ENCODE results near the gene PPP1R13B.

The PPP1R13B gene

GRCh38 chr14:103707329-103708263 lies 139.8 kb downstream of the PPP1R13B start:
- no peak for DNase-seq

DNA sequence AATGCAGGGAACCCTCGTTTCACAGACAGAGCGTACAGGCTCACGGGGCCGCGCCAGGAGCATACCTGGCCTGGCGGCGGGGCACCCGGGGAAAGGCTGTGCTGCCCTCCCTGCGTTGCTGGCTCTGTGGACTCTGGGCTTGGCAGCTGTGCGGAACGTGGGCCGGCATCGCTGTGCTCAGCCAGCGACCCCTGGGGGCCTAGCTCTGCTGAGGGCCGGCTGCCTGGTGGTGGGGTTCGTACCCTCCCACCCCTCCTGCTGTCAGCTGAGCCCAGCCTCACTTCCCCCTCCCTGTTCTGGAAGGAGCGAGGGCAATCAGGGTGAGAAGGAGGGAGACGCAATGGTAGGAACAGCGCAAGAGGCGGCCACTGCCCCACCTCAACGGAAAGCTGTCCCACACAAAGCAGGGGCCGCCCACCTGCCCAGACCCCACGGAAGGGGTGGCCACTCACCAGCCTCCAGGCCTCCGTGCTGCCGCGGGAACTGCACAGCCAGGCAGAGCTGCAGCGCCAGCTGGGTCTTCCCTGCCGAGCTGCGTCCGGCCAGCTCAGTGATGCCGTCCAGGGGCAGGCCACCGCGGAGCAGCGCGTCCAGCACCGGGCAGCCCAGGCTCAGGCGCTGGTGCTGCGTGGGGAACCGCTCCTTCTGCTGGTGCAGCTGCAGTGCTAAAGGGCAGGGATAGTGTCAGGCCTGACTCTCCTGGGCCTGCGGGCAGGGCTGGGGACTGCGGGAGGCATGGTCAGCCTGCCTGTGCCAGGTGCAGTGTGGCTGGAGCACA lies 140.6 kb downstream of the PPP1R13B start:
- no peak for DNase-seq

- DNase-seq = no peak
Measured at GRCh38 chr14:103705504-103706284, 141.7 kb downstream of the PPP1R13B start.

GRCh38 chr14:103705118-103705503 lies 142.3 kb downstream of the PPP1R13B start:
- DNase-seq = no peak

- DNase-seq = no peak
Measured at GRCh38 chr14:103704708-103705107, 142.7 kb downstream of the PPP1R13B start.

GRCh38 chr14:103703433-103704385 lies 143.7 kb downstream of the PPP1R13B start:
- no peak for DNase-seq

DNA sequence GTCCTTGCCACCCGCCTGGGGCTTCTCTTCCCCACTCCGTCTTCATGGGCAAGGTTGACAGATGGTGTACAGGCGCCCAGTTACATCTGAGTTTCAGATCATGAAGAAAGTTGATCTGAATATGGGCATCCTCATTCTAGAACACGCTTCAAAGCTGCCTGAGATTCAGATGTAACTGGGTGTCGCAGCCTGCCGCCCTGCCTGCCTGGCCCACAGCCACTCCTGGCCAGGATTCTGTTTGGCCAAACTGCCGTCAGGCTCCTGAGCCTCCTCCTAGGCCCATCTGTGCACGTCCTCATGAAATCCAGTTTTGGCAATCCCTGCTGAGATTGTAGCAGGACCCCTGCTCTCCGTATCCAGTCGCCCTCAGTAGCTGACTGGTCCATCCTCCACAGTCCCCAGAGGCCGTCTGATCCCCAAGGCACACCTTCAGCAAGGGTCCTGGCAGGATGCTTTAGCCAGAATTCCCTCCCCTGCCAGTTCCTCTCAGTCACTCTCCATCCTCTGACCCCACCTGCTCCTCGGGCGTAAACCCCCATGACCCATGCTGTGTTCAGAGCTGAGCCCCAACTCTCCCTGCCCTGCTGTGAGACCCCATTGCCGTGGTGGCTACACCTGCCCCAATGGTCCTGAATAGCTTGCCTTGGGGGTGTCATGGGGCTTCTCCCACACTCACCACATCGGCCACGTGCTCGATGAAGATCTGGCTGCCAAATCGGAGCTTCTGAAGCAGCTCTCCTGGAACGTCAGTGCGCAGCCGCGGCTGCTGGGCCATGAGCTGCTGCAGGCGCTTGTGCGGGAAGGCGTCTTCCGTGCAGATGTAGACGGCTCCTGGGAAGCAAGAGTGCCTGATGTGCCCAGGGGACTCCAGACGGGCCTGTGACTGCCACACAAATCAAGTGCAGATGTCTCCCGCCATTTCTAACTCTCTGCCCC lies 144.6 kb downstream of the PPP1R13B start:
- DNase-seq = no peak

- no peak for DNase-seq
Measured at GRCh38 chr14:103702095-103702494, 145.3 kb downstream of the PPP1R13B start.

- DNase-seq = no peak
Measured at GRCh38 chr14:103700753-103701490, 146.5 kb downstream of the PPP1R13B start.

- DNase-seq = no peak
Measured at GRCh38 chr14:103699901-103700752, 147.2 kb downstream of the PPP1R13B start.

DNA sequence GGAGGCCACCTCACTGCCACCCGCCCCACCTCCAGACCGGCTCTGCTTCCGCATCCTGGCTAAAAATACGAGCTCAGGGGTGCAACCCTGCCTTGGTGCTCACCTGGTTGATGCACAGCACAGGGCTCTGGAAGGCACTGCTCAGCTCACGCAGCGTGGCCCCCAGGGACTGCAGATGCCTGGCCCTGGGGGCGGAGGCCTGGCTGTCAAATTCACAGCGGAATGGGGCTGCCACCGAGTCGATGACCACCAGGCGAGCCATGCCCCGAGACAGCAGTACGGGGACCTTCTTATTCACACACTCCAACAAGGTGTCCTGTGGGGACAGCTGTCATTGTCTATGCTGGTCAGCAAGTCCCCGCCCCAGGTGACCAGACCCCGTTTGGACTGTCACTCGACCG lies 148.1 kb downstream of the PPP1R13B start:
- no peak for DNase-seq

DNA sequence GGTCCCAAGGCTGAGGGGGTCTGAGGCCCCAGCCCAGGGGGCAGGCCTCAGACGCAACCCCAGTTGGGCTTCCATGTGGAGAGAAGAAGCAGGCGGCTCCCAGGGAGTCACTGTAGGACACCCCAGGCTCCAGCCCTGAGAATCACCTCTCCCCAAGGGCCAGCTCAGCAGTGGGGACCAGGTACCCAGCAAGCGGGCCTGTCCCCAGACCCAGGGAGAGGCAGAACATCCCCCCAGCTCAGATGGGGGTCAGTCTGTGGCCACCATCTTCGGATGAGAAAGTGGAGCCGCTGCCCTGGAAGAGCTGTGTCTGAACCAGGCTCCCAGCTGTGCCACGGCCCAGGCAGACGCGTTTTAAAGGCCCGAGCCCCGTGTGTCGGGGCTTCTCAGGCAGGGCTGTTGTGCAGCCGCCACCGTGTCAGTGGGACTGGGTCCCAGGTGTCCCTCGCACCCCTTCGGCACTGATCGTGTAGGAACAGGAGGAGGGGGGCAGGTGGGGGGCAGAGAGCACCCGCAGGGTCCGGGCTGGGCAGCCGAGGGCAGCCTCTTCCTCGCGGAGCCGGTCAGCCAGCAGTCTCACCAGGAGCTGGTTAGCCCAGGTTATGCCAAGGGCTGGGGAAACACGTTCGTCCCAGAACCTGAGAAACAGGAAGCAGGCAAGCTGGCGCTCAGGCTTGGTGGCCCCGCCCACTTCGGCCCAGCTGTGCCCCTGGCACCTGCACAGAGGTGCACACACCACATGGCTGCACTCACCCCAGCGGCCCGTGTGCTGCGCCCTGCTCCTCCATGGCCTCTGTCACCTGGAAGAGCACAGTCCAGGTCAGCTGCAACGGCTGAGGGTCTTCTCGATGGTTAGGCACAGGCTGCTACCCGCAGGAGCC lies 148.8 kb downstream of the PPP1R13B start:
- DNase-seq = no peak

GRCh38 chr14:103697603-103698379 lies 149.6 kb downstream of the PPP1R13B start:
- DNase-seq = no peak

GRCh38 chr14:103697206-103697602 lies 150.2 kb downstream of the PPP1R13B start:
- no peak for DNase-seq

DNA sequence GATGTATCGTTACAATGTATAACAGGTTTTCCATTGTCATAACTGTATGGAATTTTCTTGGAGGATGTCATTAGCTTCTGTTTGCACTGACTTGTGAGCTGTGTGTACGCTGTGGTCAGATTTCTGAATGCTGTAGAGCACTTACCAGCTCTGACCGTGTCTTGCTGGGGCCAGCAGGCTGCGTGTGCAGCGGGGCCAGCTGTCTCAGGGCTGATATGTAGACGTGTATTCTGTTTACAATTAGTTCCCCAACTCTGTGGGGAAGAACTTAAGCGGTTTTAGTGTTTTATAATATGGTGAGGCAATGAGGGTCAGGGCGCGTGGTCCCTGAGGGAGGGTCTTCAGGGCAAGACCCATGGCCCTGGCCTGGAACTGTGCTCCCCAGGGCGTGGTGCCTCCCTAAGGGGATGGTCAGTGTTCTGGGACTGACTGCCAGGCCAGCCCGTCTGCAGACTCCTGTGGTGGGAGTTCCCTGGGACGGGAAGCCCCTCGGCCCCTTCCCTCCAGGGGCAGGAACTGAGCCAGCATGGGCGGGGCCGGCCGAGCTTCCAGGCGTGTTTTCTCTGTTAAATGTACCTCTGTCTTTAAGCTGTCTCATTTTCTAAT lies 150.8 kb downstream of the PPP1R13B start:
- no peak for DNase-seq

GRCh38 chr14:103696070-103696402 lies 151.3 kb downstream of the PPP1R13B start:
- no peak for DNase-seq

All from EL (cell line).